Spinal cord (tissue), 10 donors: ENCODE results near the gene SULT4A1. TPM values are rescaled to one million over a fixed set of nuclear protein-coding genes. Genes with fewer than 3 reads are reported as not detected.

Experiments used
- DNase-seq, 6 donors: peaks; one replicate each; pipeline versions ENCODE4 v3.0.0 to v3.0.0-alpha.2; 2013 to 2015; ENCODE audit warnings: low spot score in 6 of 6, low read depth in 4 of 6
- H3K27ac ChIP-seq: one replicate; pipeline ENCODE4 v1.5.1; 2013; ENCODE audit warnings: low read depth, low read length, control low read depth
- H3K27me3 ChIP-seq: one replicate; pipeline ENCODE4 v1.6.1; 2013; ENCODE audit warnings: low read length; ENCODE audit not compliant: control insufficient read depth, insufficient read depth
- H3K36me3 ChIP-seq: one replicate; pipeline ENCODE4 v1.6.1; 2013; ENCODE audit warnings: low read length; ENCODE audit not compliant: control insufficient read depth, insufficient read depth
- H3K4me1 ChIP-seq: one replicate; pipeline ENCODE4 v1.6.1; 2013; ENCODE audit warnings: low read length; ENCODE audit not compliant: control insufficient read depth, insufficient read depth
- H3K4me3 ChIP-seq: one replicate; pipeline ENCODE4 v1.5.1; 2013; ENCODE audit warnings: low read depth, low read length, control low read depth
- H3K9me3 ChIP-seq: one replicate; pipeline ENCODE4 v1.6.1; 2013; ENCODE audit warnings: low read length; ENCODE audit not compliant: control insufficient read depth, insufficient read depth
- WGBS: methylation state at CpG from one replicate; pipeline ENCODE4 v1.1.5; 2013; ENCODE audit warnings: missing lambda C conversion rate; ENCODE audit not compliant: insufficient coverage; 5-methylcytosine and 5-hydroxymethylcytosine counted together
- polyA plus RNA-seq, 2 donors: library from polyadenylated mRNA; unstranded; fragments of 120-200 nt; gene quantifications; one replicate each; pipeline ENCODE4 v1.2.1, GENCODE V29; 2013; ENCODE audit not compliant: insufficient read length in 2 of 2
- total RNA-seq, 2 donors: library from RNA; depleted of rRNA in 1 of 2; stranded (reverse); fragments of 120-200 nt in 1 of 2; fragments of >200 nt in 1 of 2; gene quantifications; one replicate each; pipeline versions ENCODE4 v1.2.3 to v1.2.4, GENCODE V29; 2013 to 2014
- donor health status: healthy.

The SULT4A1 gene
- total and polyA plus RNA-seq, 4 donors, result 15.7 to 90.2 (median 76.7) TPM

- H3K9me3 ChIP-seq, result no peaks in the 10 kb centered on the region
- peak in 4 of 6 donors; percentile 43 to 83 (median 52) for DNase-seq
- H3K27me3 ChIP-seq, result peaks cover 9% of the 10 kb centered on the region
- no peaks in the 10 kb centered on the region for H3K4me1 ChIP-seq
- WGBS, result 11% methylated on average over 5 of the region's 11 CpGs
- no peaks in the 10 kb centered on the region for H3K36me3 ChIP-seq
- no peak overlapping the region for H3K4me3 ChIP-seq
- no peak overlapping the region for H3K27ac ChIP-seq
Measured at GRCh38 chr22:43867839-43868635, 5.7 kb upstream of the SULT4A1 start.

- Histone ChIP-seq H3K27ac (no peak overlapping the region), H3K4me1 (peaks cover 28% of the 10 kb centered on the region), H3K4me3 (peak overlapping the region; percentile 24), H3K9me3 (no peaks in the 10 kb centered on the region), H3K36me3 (no peaks in the 10 kb centered on the region), H3K27me3 (peaks cover 14% of the 10 kb centered on the region)
- WGBS, result 67% methylated on average over 3 of the region's 11 CpGs
- no peak for DNase-seq
Measured at GRCh38 chr22:43862882-43863202, 529 bp upstream of the SULT4A1 start.

- Histone ChIP-seq H3K9me3 (peaks cover 2% of the 10 kb centered on the region), H3K36me3 (no peaks in the 10 kb centered on the region), H3K4me3 (peak overlapping the region; percentile 36), H3K4me1 (peaks cover 28% of the 10 kb centered on the region), H3K27ac (no peak overlapping the region), H3K27me3 (peaks cover 14% of the 10 kb centered on the region)
- 26% methylated on average over 6 of the region's 9 CpGs for WGBS
- peak in 2 of 6 donors; percentile 46 to 49 for DNase-seq
Measured at GRCh38 chr22:43861529-43861928, 784 bp downstream of the SULT4A1 start.

GRCh38 chr22:43860831-43861230 is 1.5 kb downstream of the SULT4A1 start:
- peaks cover 2% of the 10 kb centered on the region for H3K9me3 ChIP-seq
- peaks cover 28% of the 10 kb centered on the region for H3K4me1 ChIP-seq
- peaks cover 14% of the 10 kb centered on the region for H3K27me3 ChIP-seq
- peak overlapping the region; percentile 9 for H3K4me3 ChIP-seq
- no peaks in the 10 kb centered on the region for H3K36me3 ChIP-seq
- no peak for DNase-seq
- 89% methylated on average over 12 of the region's 12 CpGs for WGBS
- H3K27ac ChIP-seq, result no peak overlapping the region

- H3K27ac ChIP-seq, result no peak overlapping the region
- H3K9me3 ChIP-seq, result peaks cover 2% of the 10 kb centered on the region
- no peak overlapping the region for H3K4me3 ChIP-seq
- H3K36me3 ChIP-seq, result no peaks in the 10 kb centered on the region
- peaks cover 28% of the 10 kb centered on the region for H3K4me1 ChIP-seq
- DNase-seq, result no peak
- H3K27me3 ChIP-seq, result peaks cover 14% of the 10 kb centered on the region
- 90% methylated on average over 11 of the region's 11 CpGs for WGBS
Measured at GRCh38 chr22:43860126-43860525, 2.2 kb downstream of the SULT4A1 start.

- no peak overlapping the region for H3K4me3 ChIP-seq
- H3K27me3 ChIP-seq, result peaks cover 9% of the 10 kb centered on the region
- no peak for DNase-seq
- WGBS, result 79% methylated on average over 8 of the region's 14 CpGs
- no peaks in the 10 kb centered on the region for H3K36me3 ChIP-seq
- H3K4me1 ChIP-seq, result peaks cover 29% of the 10 kb centered on the region
- peaks cover 2% of the 10 kb centered on the region for H3K9me3 ChIP-seq
- no peak overlapping the region for H3K27ac ChIP-seq
Measured at GRCh38 chr22:43859621-43860020, 2.7 kb downstream of the SULT4A1 start.

GRCh38 chr22:43859176-43859575 is 3.1 kb downstream of the SULT4A1 start:
- H3K4me3 ChIP-seq, result no peak overlapping the region
- H3K27me3 ChIP-seq, result peaks cover 9% of the 10 kb centered on the region
- 91% methylated on average over 7 of the region's 7 CpGs for WGBS
- peaks cover 2% of the 10 kb centered on the region for H3K36me3 ChIP-seq
- H3K27ac ChIP-seq, result no peak overlapping the region
- H3K4me1 ChIP-seq, result peaks cover 34% of the 10 kb centered on the region
- H3K9me3 ChIP-seq, result peaks cover 2% of the 10 kb centered on the region
- no peak for DNase-seq

GRCh38 chr22:43858156-43858895 is 4.0 kb downstream of the SULT4A1 start:
- Histone ChIP-seq H3K4me1 (peaks cover 37% of the 10 kb centered on the region), H3K9me3 (peaks cover 2% of the 10 kb centered on the region), H3K27me3 (peaks cover 4% of the 10 kb centered on the region), H3K4me3 (no peak overlapping the region), H3K27ac (no peak overlapping the region), H3K36me3 (peaks cover 3% of the 10 kb centered on the region)
- DNase-seq, result no peak
- 79% methylated on average over 5 of the region's 11 CpGs for WGBS

- peaks cover 4% of the 10 kb centered on the region for H3K27me3 ChIP-seq
- H3K4me3 ChIP-seq, result no peak overlapping the region
Measured at GRCh38 chr22:43857367-43857766, 4.9 kb downstream of the SULT4A1 start.

GRCh38 chr22:43855431-43855830 is 6.9 kb downstream of the SULT4A1 start:
- Histone ChIP-seq H3K36me3 (peaks cover 7% of the 10 kb centered on the region), H3K27ac (no peak overlapping the region), H3K9me3 (peaks cover 2% of the 10 kb centered on the region), H3K4me3 (no peak overlapping the region), H3K4me1 (peaks cover 20% of the 10 kb centered on the region), H3K27me3 (no peaks in the 10 kb centered on the region)
- WGBS, result 61% methylated on average over 3 of the region's 4 CpGs
- DNase-seq, result no peak

More at GRCh38 chr22:43857367-43857766, 4.9 kb downstream of the SULT4A1 start:
- H3K4me1 ChIP-seq, result peaks cover 33% of the 10 kb centered on the region
- H3K27ac ChIP-seq, result no peak overlapping the region
- peaks cover 2% of the 10 kb centered on the region for H3K9me3 ChIP-seq
- peaks cover 7% of the 10 kb centered on the region for H3K36me3 ChIP-seq
- no peak for DNase-seq
